Stimulated activated CD8-positive, alpha-beta memory T cell treated with anti-CD3 and anti-CD28 coated beads, Interleukin-12 subunit alpha, Interleukin-12 subunit beta, amount 100 ng/mL, for 4 hours (primary cell): ENCODE data around the gene PCBP2.
"Not testable (repeated sequence)": the region's sequence is repeated elsewhere in the genome, so short reads cannot be mapped to it uniquely, and the experiment has no call there.

Source experiments
- DNase-seq: peaks from one replicate; pipeline ENCODE4 v3.0.0-alpha.2; 2020; ENCODE audit warnings: low read depth

Gene PCBP2

DNA sequence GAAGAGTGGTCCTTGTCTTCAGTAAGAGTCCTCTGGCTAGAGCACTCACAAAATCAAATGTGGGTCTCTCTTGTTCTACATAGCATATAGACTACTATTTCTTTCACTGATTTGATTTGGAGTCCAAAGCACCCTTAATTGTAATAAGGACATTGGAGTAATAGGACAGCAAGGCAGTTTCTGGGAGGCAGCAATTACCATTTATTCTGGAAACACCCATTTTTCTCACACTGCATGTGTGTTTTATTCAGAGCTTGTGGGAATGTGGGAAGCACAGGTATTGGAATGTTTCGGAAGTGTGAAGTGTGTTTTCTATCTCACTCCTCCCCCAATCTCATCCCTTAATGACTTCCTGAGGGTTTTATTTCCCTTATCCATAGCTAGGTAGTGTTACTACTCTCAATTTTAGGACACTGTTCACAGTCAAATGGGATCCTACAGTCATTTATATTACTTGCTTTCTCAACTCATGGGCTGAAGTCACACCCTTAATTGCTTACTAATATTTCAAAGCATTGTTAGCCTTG lies 20.2 kb downstream of the PCBP2 start:
- no peak for DNase-seq

DNA sequence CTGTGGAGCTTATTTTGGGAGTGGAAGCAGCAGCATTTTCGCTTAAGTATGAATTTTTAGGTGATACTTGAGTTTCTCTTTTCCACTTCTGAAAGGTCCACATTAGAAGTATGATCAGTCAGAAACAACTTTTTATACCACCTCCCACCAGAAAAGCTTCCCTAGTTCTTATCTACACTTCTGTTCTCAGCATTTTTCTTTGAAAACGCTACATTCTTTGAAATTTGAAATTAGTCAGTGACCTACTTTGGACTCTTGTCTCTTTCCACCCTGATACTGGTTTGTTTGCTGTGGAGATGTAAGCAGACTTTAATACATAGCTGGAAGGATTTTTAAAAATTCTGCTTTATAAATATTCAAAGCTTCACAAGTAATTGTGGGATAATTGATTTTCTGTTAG lies 22.2 kb downstream of the PCBP2 start:
- DNase-seq, result no peak

DNA sequence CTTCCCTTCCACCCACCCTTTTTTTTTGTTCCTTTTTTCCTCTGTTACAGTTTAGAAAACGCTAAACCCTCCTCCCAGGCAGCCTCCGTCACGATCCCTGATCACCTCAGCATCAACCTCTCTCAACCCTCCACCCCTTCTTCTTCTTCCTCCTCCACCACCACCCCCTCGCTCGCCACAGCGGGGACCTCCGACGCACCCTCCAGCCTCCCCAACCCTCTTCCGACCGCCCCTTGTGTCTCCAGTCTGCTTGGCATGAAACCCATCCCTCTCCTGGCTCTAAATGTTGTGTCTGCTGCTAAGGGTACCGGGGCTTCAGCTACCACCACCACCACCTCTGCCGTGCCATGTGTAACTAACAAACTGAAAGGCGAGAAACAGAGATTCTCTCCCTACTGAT lies 22.9 kb downstream of the PCBP2 start:
- DNase-seq, result no peak

DNA sequence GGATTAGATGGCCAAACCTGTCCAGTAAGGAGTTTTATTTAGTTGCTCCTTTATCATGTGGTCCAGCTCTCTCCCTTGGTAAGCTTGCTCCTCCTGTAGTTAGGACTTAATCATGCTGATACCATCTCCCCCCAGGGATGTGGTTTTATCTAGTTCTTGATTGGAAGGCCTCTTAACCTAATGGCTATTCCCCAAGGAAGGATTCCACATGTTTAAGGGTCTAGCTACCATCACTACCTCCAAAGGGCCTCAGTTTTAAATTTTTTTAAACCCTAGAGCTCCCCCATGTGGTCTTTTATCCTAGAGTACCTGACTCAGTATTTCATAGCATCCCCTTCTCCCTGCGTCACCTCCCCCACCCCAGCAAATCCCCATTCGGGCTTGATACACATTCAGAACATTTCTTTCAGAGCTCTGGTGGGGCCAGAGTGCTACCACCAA lies 24.9 kb downstream of the PCBP2 start:
- DNase-seq, result no peak

DNA sequence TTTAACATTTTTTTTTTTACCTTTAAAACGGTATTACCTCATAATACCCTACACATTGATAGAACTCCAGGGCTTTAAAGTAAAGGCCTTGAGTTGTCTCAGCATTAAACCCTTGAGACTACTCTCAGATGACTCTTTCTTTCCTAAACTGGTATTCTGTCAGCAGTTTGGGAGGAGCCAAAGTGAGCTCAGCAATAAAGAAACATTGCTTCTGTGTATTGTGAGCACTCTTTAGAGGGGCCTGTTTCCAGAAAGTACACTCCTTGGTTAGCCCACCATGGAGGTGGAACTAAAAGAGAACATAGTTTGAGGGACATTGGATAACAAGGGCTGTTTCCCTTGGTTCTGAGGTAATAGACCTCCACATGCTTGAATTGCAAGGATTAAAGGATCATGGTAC lies 27.0 kb downstream of the PCBP2 start:
- DNase-seq, result no peak

DNA sequence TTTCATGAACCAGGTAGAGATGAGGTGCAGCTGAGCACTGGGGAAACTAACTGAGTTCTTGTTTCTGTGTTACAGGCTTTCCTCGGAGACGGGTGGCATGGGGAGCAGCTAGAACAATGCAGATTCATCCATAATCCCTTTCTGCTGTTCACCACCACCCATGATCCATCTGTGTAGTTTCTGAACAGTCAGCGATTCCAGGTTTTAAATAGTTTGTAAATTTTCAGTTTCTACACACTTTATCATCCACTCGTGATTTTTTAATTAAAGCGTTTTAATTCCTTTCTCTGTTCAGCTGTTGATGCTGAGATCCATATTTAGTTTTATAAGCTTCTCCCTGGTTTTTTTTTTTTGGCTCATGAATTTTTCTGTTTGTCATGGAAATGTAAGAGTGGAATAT lies 27.4 kb downstream of the PCBP2 start:
- no peak for DNase-seq

DNA sequence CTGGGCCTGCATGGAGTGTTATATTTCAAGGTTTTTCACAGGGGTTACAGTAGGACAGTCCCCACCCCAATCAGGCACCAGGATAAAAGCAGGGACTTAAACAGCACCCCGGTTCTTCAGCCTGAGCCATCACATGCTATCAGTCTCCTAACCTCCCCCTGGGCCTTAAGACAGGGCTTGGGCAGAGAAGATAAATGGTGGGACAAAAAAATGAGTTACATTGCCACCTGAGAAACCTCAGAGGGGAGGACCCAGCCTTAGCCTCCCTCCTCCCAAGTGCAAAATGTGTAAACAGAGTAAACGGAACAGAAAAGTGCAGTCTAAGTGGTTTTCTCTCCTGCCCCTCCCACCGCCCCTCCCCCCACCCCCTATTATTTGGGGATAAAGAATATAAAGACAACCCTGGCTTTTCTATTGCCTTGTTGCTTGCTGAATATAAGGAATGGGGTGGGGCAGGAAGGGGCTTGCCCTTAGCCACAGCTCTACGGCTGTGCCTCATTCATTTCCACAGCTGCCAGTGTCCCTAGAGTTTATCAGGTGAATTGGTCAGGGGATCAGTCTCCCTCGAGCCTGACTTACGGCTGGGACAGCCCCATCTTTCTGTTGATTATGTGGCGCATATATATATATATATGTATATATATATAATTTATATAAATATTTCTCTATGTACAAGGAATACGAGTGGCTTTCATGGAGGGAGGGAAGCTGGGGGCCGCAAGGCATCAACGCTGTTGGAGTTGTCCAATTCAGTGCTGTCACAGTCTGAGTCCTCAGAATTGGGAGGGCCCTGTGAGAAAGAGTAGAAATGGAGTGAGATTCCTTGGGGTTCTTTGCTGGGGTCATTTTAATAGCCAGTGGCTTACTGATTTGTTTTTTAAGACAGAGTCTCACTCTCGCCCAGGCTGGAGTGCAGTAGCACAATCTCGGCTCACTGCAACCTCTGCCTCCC lies 28.9 kb downstream of the PCBP2 start:
- no peak for DNase-seq

DNA sequence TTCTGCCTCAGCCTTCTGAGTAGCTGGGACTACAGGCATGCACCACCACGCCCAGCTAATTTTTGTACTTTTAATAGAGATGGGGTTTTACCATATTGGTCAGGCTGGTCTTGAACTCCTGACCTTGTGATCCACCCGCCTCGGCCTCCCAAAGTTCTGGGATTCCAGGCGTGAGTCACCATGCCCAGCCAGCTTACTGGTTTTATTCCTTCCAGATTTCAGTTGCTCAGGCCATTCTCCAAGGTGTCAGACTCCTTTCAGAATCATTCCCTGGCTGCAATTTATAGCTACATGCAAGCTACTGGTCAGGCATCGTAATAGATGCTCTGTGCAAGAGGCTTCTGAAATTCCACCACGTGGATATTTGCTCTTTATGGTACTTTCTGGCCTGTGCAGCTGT lies 29.6 kb downstream of the PCBP2 start:
- DNase-seq, result not testable (repeated sequence)

DNA sequence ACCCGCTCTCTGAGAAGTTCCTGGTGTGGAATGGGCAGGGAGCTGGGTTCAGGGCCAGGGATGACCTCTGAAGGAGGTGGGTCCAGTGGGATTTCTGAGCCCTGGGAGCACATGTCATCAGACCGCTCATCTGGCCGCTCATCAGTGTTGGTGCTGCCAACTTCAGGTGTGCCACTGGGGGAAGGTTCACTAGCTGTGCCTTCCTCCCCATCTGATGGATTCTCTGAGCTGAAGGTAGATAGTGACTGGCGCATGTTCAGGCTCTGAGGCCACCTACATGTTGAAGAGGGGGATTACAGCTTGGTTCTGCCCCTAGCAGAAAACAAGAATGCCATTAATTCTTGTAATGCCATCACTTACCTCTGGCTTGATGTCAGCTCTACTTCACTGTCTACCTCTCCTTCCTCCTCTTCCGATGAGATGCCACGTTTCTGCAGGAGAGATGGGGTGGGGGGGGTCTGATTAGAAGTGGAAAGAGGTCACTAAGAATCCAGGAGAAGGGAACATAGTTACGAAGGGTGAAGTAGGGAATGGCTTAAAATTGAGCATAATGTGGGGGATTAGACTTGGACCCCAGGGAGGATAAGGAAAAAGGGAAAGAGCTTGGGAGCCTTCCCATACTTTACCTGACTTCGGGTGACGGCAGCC lies 30.2 kb downstream of the PCBP2 start:
- no peak for DNase-seq

DNA sequence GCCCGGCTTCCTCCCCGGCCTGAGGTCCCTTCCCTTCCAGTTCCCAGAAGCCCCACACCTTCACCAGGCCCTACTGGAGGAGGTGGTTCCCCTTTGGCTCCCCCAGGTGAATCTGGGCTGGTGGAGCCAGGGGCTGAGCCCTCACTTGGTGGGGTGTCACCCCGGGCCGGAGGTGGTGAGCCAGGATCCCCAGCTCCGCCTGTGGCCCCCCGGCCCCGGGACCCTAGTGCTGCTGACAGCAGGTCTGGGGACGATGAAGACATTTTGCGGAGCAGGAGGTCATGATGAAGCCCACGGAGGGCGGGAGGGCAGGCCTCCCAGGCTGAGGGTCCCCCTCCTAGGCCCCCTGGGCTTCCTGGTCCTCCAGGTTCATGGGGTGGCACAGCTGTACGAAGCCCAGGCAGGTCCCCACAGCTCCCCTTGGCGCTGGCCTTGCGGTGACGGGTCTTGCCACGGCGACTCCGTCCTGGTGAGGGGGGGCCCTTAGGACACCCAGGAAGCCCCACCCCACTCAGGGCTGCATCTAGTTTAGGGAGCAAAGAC lies 30.8 kb downstream of the PCBP2 start:
- no peak for DNase-seq

DNA sequence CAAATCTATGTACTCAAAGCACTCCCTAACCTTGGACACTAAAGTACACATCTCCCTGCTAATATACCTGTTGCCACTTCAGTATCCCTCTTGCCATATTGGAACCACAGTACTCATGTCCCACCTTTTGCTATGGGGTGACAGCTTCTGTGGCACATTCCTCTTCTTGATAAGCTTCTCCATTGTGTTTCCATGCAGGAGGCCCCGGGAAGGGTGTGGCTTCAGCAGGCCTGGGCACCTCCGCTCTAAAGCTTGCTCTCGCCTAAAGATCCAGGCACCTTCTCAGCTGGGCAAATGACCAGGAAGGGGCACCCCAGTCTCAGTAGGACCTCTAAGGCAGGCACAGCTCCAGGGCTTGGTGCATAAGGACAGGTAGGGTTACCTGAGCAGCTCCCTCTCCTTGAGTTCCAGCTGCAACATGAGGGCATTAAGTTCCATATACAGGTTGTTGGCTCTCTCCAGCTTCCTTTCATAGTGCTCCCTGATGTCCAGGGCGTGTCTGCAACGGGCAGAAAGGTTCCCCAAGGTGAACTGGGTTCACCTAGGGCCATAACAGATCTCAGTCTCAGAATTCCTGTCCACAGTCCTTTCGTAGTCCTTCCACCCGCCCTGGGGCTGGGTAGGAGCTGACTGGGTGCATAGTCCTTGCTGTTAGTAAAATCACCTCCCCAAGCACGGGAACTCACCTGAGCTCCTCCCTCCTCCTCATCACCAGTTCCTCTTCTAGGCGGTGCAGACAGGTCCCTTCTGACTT lies 31.5 kb downstream of the PCBP2 start:
- DNase-seq, result no peak

DNA sequence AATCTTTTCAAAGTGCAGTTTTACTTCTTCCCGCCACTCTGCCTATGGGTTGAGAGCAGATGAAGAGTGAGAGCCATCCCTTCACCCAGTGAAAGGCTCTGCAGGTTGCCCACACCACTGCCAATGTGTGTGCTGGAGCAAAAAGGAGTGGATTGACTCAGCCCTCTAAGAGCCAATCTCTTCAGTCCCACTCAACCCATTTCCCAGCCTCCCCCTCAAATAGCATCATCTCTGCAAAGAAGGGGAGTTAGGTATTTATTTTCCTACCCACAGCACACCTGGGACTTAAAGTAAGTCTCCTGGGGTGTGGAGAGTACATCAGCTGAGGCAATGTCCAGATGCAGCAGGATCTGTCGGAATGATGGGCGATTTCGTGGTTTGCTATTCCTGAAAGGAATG lies 32.1 kb downstream of the PCBP2 start:
- DNase-seq, result no peak

DNA sequence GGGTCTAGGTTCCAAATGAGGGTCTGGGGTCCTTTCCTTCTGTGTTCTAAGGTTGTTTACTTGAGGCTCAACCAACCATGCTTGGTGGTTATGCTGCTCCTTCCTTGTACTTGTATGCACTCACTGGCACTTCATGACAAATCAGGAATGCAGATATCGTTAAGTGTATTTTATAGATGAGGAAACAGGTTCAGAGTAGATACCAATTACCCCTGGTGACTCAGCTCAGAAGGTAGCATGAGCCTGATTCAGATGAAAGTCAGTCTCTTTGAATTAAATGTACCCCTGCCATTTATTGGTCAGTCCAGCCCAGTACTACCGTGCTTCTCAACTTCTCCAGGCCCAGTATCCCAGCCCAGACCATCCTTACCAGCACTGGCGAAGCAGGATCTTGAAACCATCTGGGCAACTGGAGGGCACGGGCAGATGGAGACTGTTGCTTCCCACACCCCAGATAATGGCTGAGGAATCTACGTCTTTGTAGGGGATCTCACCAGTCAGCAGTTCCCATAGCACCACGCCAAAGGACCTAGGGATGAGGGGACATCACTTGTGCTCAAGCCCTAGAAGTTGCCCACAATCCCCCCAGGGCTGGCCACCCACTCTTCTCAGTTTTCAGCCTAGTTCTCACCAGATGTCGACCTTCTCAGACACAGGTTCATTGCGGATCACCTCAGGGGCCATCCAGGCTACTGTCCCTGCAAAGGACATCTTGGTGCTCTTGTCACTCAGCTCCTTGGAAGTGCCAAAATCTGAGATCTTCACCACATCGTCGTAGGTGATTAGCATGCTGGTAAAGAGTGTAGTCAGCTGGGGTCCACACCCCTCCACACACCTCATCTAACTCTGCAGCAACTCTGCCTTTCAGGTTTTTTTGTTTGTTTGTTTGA lies 33.0 kb downstream of the PCBP2 start:
- no peak for DNase-seq

DNA sequence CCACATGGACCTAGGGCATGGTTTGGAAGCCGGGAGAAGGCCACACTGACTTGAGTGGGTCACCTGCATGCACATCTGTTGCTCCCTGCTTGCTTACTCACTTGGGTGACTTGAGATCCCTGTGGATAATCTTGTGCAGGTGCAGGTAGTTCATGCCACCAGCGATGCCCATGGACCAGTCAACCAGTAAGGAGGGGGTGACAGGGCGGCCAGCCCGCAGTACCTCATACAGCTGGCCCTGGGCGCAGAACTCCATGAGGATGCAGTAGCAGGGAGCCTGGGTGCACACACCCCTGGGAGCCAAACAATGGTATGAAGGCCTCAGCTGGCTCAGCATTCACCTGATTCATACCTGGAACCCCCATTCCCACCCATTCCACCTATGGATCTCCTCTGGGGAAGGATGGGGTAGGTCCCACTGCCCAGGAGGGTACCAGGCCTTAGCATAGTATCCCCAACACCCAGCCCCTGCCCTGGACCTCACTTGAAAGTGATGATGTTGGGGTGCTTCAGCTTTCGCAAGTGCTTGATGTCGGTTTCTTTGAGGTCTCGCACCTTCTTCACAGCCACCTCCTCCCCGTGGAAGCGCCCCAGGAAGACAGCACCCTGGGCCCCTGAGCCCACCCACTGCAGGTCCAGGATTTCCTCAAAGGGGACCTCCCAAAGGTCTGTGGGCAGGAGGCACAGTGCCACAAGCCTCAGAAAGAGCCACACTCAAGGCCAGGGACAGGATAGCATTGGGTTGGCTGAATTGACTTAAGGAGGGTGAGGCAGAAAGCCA lies 34.2 kb downstream of the PCBP2 start:
- no peak for DNase-seq

DNA sequence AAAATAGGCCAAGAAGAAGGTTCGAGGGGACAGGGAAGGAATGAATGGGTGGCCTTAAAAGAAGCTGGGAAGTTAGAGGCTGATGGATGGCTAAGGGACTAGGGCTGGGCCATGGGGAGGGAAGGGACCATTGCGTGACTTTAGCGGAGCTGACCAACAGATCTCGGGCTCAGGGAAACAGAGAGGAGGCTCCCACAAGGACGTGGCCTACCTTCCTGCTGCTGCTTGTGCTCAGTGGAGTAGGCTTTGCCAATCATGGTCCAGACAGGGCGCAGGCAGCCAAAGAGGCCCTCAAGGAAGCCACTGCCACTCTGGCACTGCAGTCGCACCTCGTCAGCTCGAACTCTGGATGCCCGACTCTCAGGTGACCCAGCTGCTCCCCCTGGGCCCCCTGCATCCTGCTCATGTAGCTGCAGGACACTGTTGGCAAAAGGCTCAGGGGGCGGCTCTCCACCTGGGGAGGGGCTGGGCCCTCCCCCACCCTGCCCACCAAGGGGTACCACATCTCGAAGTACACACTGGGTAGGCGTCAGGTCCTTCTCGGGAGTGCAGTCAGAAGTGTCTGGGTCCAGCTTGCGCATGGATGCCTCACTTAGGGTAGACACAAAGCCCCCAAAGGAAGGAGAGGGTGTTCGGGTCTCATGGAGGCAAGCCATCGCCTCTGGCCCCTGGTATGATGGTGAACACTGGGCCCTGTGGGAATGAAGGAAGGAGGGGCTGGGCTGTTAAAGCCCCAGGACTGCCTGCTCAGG lies 35.0 kb downstream of the PCBP2 start:
- no peak for DNase-seq

DNA sequence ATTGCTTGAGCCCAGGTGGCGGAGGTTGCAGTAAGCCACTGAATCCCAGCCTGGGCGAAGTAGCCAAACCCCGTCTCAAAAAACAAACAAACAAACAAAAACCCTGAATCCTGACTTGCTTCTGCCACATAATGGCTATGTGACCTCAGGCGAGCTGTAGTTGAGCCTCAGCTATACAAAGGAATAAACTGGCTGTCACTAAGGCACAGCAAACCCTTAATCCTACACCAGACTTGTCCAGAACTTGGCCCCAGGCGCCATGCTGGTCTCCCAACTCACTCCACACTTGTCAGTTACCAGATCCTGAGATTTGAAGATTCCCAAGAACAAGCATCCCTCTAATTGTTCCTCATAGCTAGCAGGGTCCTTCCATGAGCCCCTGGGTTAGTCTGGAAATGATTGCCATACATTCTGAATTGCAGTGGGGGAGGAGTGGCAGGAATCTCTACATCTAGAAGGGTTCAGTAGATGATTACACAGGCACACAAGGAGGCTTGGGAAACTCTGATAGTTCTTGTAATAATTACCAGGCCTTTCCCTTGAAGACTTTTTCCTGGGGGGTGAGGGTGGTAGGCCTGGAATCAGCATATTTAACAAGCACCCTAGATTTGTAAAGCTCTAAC lies 37.5 kb downstream of the PCBP2 start:
- no peak for DNase-seq

DNA sequence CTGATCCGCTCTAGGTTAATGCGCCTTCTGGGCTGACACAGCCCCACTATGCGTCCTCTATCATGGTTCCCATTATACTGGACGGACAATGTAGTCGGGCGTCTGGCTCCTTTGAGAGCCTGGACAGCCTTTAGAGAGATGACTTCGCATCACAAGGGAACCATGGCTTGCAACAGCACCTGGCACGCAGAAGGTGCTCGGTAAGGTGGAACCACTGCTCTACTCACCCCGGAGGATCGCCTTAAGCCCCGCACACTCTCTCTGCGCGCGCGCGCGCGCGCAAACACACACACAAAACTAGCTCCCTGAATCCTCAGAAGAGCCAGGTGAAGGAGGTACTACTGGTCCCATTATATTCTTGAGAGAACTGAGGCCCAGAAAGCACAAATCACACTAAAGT lies 40.3 kb downstream of the PCBP2 start:
- DNase-seq, result no peak

DNA sequence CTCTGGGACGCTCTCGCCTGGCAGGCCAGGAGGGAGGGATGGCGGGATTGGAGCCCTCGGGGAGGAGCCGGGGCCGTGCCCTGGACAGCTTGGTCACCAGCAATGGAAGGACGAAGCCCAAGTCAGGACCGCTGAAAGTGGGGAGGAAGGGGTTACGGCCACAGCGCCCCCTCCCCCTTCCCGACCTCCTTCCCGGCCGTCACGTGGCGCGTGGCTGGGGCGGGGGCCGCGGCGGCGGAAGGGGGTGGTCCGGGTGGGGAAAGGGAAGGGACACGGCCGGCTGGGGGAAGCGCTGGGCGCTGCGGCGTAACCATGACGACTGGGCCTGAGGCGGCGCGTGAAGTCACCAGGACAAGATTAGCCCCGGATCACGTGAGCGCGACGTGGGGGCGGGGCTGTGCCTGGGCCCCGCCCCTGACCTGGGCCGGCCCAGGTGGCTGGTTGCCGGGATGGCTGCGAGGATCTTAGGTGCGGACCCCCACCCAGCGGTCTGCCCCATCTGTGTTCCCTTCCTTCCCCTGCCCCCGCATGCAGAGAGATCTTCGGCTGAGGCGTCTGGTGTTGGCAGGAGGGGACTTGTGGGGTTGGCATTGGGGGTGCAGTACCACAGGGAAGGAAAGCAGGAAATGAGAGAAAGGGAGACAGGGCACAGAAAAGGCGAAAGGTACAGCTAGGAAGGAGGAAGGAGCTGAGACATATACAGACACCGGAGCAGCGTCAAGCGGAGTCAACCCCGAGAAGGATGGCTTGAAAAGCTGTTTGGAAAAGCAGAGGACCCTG lies 41.1 kb downstream of the PCBP2 start:
- peak; percentile 78 for DNase-seq
